Ovary (tissue), 3 donors: ENCODE results near the gene RIN1.

Experiments used
- EP300 ChIP-seq: sonication (generic); formaldehyde crosslinking; IDR thresholded peaks from one replicate; pipeline ENCODE4 v1.6.1; 2017; ENCODE audit warnings: antibody characterized with exemption
- POLR2A ChIP-seq: fragments of 450-650 bp; IDR thresholded peaks from one replicate; pipeline ENCODE4 v1.6.1; 2017; ENCODE audit warnings: antibody characterized with exemption, mild to moderate bottlenecking, moderate library complexity
- TF ChIP-seq, protein P1 (sequence below), 3 donors: fragments of 450-650 bp in 2 of 3; fragments of 200-600 bp in 1 of 3; IDR thresholded peaks; one replicate each; pipeline versions ENCODE4 v1.5.1 to v1.8.0; 2016 to 2022; ENCODE audit warnings: antibody characterized with exemption in 3 of 3, mild to moderate bottlenecking in 1 of 3
- donor health status: DM: no; HTN: no; CAD: no.

- TF ChIP-seq, protein P1, sequence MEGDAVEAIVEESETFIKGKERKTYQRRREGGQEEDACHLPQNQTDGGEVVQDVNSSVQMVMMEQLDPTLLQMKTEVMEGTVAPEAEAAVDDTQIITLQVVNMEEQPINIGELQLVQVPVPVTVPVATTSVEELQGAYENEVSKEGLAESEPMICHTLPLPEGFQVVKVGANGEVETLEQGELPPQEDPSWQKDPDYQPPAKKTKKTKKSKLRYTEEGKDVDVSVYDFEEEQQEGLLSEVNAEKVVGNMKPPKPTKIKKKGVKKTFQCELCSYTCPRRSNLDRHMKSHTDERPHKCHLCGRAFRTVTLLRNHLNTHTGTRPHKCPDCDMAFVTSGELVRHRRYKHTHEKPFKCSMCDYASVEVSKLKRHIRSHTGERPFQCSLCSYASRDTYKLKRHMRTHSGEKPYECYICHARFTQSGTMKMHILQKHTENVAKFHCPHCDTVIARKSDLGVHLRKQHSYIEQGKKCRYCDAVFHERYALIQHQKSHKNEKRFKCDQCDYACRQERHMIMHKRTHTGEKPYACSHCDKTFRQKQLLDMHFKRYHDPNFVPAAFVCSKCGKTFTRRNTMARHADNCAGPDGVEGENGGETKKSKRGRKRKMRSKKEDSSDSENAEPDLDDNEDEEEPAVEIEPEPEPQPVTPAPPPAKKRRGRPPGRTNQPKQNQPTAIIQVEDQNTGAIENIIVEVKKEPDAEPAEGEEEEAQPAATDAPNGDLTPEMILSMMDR (IDR thresholded peaks at IDR 0.05): no peak
- no peak for TF ChIP-seq POLR2A
- TF ChIP-seq EP300: no peak
Observed at GRCh38 chr11:66338276-66339161, 2.3 kb upstream of the RIN1 start.
